ENCODE data around the gene CAPN10. TPM values are rescaled to one million over a fixed set of nuclear protein-coding genes. Genes with fewer than 3 reads are reported as not detected.

CAPN10 gene
- total RNA-seq, 1 donor from 2014 or later, result 27.8 TPM

GRCh38 chr2:240576436-240577205 lies 9.9 kb upstream of the CAPN10 start:
- TF ChIP-seq CTCF (IDR thresholded peaks at IDR 0.05), result no peak
- intact Hi-C loops (cut with DNase I), result no loop called here
- H3K9me3 ChIP-seq, result no peaks in the 10 kb centered on the region
- H3K4me3 ChIP-seq, result no peak overlapping the region
- no peak overlapping the region for H3K27ac ChIP-seq
- no peak for DNase-seq (ENCODE audit: low spot score in 2 of 2)
- no peaks in the 10 kb centered on the region for H3K27me3 ChIP-seq
- H3K36me3 ChIP-seq, result peaks cover 37 to 57% of the 10 kb centered on the region in 2 donors
- H3K4me1 ChIP-seq, result no peaks in the 10 kb centered on the region

GRCh38 chr2:240577281-240578109 lies 9.0 kb upstream of the CAPN10 start:
- H3K36me3 ChIP-seq, result peaks cover 36 to 57% of the 10 kb centered on the region in 2 donors
- no peaks in the 10 kb centered on the region for H3K9me3 ChIP-seq
- intact Hi-C loops (cut with DNase I), result no loop called here
- no peak for DNase-seq (ENCODE audit: low spot score in 2 of 2)
- no peaks in the 10 kb centered on the region for H3K4me1 ChIP-seq
- no peaks in the 10 kb centered on the region for H3K27me3 ChIP-seq
- H3K27ac ChIP-seq, result no peak overlapping the region
- no peak overlapping the region for H3K4me3 ChIP-seq
- TF ChIP-seq CTCF (IDR thresholded peaks at IDR 0.05), result no peak

- peak overlapping the region in 1 of 2 donors; percentile 39 for H3K27ac ChIP-seq
- H3K9me3 ChIP-seq, result no peaks in the 10 kb centered on the region
- TF ChIP-seq CTCF (IDR thresholded peaks at IDR 0.05), result no peak
- peaks cover 30 to 51% of the 10 kb centered on the region in 2 donors for H3K36me3 ChIP-seq
- no peak for DNase-seq (ENCODE audit: low spot score in 2 of 2)
- intact Hi-C loops (cut with DNase I), result no loop called here
- H3K27me3 ChIP-seq, result no peaks in the 10 kb centered on the region
- no peaks in the 10 kb centered on the region for H3K4me1 ChIP-seq
- no peak overlapping the region for H3K4me3 ChIP-seq
Measured at GRCh38 chr2:240578110-240578450, 8.5 kb upstream of the CAPN10 start.

GRCh38 chr2:240578488-240578887 lies 8.0 kb upstream of the CAPN10 start:
- Histone ChIP-seq H3K36me3 (peaks cover 29 to 47% of the 10 kb centered on the region in 2 donors), H3K4me1 (no peaks in the 10 kb centered on the region), H3K9me3 (no peaks in the 10 kb centered on the region), H3K27me3 (no peaks in the 10 kb centered on the region), H3K27ac (peak overlapping the region in 1 of 2 donors; percentile 39), H3K4me3 (no peak overlapping the region)
- DNase-seq (ENCODE audit: low spot score in 2 of 2), result no peak
- intact Hi-C loops (cut with DNase I), result no loop called here
- TF ChIP-seq CTCF (IDR thresholded peaks at IDR 0.05), result no peak

- intact Hi-C loops (cut with DNase I), result no loop called here
- no peak overlapping the region for H3K4me3 ChIP-seq
- H3K4me1 ChIP-seq, result no peaks in the 10 kb centered on the region
- no peak for TF ChIP-seq CTCF (IDR thresholded peaks at IDR 0.05)
- no peak for DNase-seq (ENCODE audit: low spot score in 2 of 2)
- H3K27me3 ChIP-seq, result no peaks in the 10 kb centered on the region
- H3K27ac ChIP-seq, result peak overlapping the region; percentile 39 to 48
- H3K9me3 ChIP-seq, result no peaks in the 10 kb centered on the region
- H3K36me3 ChIP-seq, result peaks cover 25 to 41% of the 10 kb centered on the region in 2 donors
Measured at GRCh38 chr2:240579071-240579762, 7.3 kb upstream of the CAPN10 start.
